Immature natural killer cell (primary cell): ENCODE data around the gene LZTS2. TPM values are rescaled to one million over a fixed set of nuclear protein-coding genes. Genes with fewer than 3 reads are reported as not detected.
A peak's percentile ranks its signal among the peaks of the same experiment; 100 is the strongest.

Experiments
- DNase-seq, 3 donors: peaks; one replicate each; pipeline ENCODE4 v3.0.0; 2022; ENCODE audit warnings: mixed read lengths in 1 of 3
- H3K27ac Mint-ChIP-seq, 6 donors: one replicate each; pipeline ENCODE4 v1.8.0; 2020; ENCODE audit warnings: mixed read lengths in 6 of 6, mild to moderate bottlenecking in 5 of 6, inconsistent platforms in 4 of 6, moderate library complexity in 3 of 6
- H3K27me3 Mint-ChIP-seq, 3 donors: one replicate each; pipeline ENCODE4 v1.8.0; 2020 to 2021; ENCODE audit warnings: low read depth in 3 of 3, mild to moderate bottlenecking in 3 of 3, mixed read lengths in 3 of 3, moderate library complexity in 3 of 3, inconsistent platforms in 1 of 3
- H3K36me3 Mint-ChIP-seq, 3 donors: one replicate each; pipeline ENCODE4 v1.8.0; 2020; ENCODE audit warnings: mixed read lengths in 3 of 3, inconsistent platforms in 2 of 3, mild to moderate bottlenecking in 2 of 3
- H3K4me1 Mint-ChIP-seq, 2 donors: one replicate each; pipeline ENCODE4 v1.8.0; 2020; ENCODE audit warnings: inconsistent platforms in 2 of 2, mild to moderate bottlenecking in 2 of 2, mixed read lengths in 2 of 2, moderate library complexity in 1 of 2
- H3K4me3 Mint-ChIP-seq, 5 donors: one replicate each; pipeline ENCODE4 v1.8.0; 2020; ENCODE audit warnings: mild to moderate bottlenecking in 5 of 5, mixed read lengths in 5 of 5, inconsistent platforms in 3 of 5, moderate library complexity in 3 of 5
- H3K9me3 Mint-ChIP-seq, 6 donors: one replicate each; pipeline ENCODE4 v1.8.0; 2020; ENCODE audit warnings: mild to moderate bottlenecking in 6 of 6, mixed read lengths in 6 of 6, inconsistent platforms in 4 of 6, moderate library complexity in 3 of 6
- polyA plus RNA-seq, 3 donors: library from polyadenylated mRNA; unstranded; fragments of 300-500 nt; fragmentation: Illumina TruSeq; gene quantifications; one replicate each; pipeline ENCODE4 v1.2.3, GENCODE V29; 2021

The LZTS2 gene
- polyA plus RNA-seq, 3 donors from 2014 or later = 5.8 to 13.1 (median 7.1) TPM

- peaks cover 26 to 28% of the 10 kb centered on the region in 2 donors for H3K4me1 Mint-ChIP-seq
- peaks cover 11 to 19% (median 15%) of the 10 kb centered on the region in 3 donors for H3K36me3 Mint-ChIP-seq
- no peaks in the 10 kb centered on the region for H3K9me3 Mint-ChIP-seq
- DNase-seq = no peak
- H3K27ac Mint-ChIP-seq = peak overlapping the region in 2 of 6 donors; percentile 14 to 61
- H3K4me3 Mint-ChIP-seq = no peak overlapping the region
- H3K27me3 Mint-ChIP-seq = peaks cover 0 to 7% (median 2%) of the 10 kb centered on the region in 3 donors
Observed at GRCh38 chr10:100982916-100983830, 16.4 kb upstream of the LZTS2 start.

- Mint-ChIP-seq H3K27me3 (peaks cover 0 to 7% (median 2%) of the 10 kb centered on the region in 3 donors), H3K36me3 (peaks cover 9 to 19% (median 15%) of the 10 kb centered on the region in 3 donors), H3K4me1 (peaks cover 26 to 28% of the 10 kb centered on the region in 2 donors), H3K4me3 (no peak overlapping the region), H3K27ac (no peak overlapping the region), H3K9me3 (no peaks in the 10 kb centered on the region)
- no peak for DNase-seq
Observed at GRCh38 chr10:100983868-100984671, 15.5 kb upstream of the LZTS2 start.

GRCh38 chr10:100984672-100985177 lies 14.9 kb upstream of the LZTS2 start:
- no peak for DNase-seq
- no peaks in the 10 kb centered on the region for H3K9me3 Mint-ChIP-seq
- H3K4me3 Mint-ChIP-seq = peak overlapping the region in 1 of 5 donors; percentile 33
- H3K27me3 Mint-ChIP-seq = peaks cover 0 to 7% (median 2%) of the 10 kb centered on the region in 3 donors
- peaks cover 26 to 28% of the 10 kb centered on the region in 2 donors for H3K4me1 Mint-ChIP-seq
- H3K27ac Mint-ChIP-seq = no peak overlapping the region
- H3K36me3 Mint-ChIP-seq = peaks cover 7 to 19% (median 15%) of the 10 kb centered on the region in 3 donors

- Mint-ChIP-seq H3K36me3 (peaks cover 8 to 21% (median 17%) of the 10 kb centered on the region in 3 donors), H3K4me3 (peak overlapping the region in 3 of 5 donors; percentile 58 to 93 (median 91)), H3K9me3 (no peaks in the 10 kb centered on the region), H3K4me1 (peaks cover 26 to 28% of the 10 kb centered on the region in 2 donors), H3K27me3 (peaks cover 0 to 7% (median 2%) of the 10 kb centered on the region in 3 donors), H3K27ac (no peak overlapping the region)
- no peak for DNase-seq
Observed at GRCh38 chr10:100985336-100985735, 14.3 kb upstream of the LZTS2 start.

DNA sequence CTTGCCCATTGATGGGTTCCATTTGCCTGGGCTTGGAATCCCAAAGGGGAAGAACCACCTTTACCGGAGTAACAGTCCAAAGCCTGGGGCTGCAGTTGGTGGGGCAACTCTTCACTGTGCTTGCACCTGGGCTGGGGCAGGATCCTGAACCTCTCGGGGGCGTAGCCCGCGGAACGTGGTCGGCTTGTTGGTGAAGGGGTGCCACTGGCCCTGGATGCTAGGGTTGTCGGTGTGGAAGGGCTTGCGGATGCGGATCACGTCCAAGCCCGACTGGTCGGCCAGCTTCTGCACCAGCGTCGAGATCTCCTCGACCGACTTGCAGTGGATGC lies 13.0 kb upstream of the LZTS2 start:
- H3K4me1 Mint-ChIP-seq = peaks cover 26 to 28% of the 10 kb centered on the region in 2 donors
- H3K36me3 Mint-ChIP-seq = peaks cover 20 to 27% (median 23%) of the 10 kb centered on the region in 3 donors
- H3K9me3 Mint-ChIP-seq = no peaks in the 10 kb centered on the region
- H3K27me3 Mint-ChIP-seq = peaks cover 0 to 7% (median 4%) of the 10 kb centered on the region in 3 donors
- no peak for DNase-seq
- H3K4me3 Mint-ChIP-seq = peak overlapping the region; percentile 89 to 96 (median 91)
- peak overlapping the region in 4 of 6 donors; percentile 60 to 89 (median 84) for H3K27ac Mint-ChIP-seq

DNA sequence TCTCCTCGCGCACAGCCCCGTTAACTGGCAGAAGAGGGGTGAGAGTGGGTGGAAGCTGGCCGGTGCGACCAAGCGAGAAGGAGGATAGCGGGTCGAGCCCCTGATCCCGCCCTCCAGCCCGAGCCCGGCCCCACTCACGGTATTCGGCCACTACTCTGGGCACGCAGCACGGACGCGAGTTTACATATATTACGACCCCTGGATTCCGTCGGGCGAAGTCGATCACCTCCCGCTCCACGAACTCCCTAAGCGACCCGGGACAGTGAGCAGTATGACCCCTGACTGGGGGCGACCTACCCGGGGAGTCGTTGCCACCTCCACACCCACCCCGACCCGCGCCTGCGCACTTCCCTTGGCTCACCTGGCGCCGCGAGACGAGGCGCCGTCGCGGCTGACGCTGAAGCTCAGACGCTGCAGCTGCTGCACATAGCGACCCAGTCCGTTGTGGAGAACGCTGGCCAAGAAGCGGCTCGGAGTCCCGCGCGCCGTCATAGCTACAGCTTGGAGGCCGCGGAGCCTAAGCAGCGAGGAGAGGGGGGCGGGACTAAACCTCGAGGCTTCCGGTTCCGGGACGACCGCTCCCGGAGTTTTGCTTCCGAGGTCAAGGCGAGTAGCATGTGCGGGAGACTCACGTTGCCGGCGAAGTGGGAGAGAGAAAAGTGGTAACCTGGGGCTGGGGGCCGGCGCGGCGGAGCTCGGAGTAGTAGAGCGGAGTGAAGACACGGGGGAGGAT lies 12.5 kb upstream of the LZTS2 start, which contains the start of the genes MRPL43 and TWNK:
MRPL43 (minus strand) TSS at position 546 of the 733 bp plus-strand sequence; CDS start at position 492, 54 bp downstream.
TWNK (plus strand) TSS at position 592 of the 733 bp plus-strand sequence. CDS start 668 bp downstream, outside the sequence.
- H3K36me3 Mint-ChIP-seq = peaks cover 19 to 25% (median 21%) of the 10 kb centered on the region in 3 donors
- H3K9me3 Mint-ChIP-seq = no peaks in the 10 kb centered on the region
- peak; percentile 80 to 83 (median 81) for DNase-seq
- H3K27me3 Mint-ChIP-seq = peaks cover 0 to 7% (median 3%) of the 10 kb centered on the region in 3 donors
- peak within 1 kb of the TSS; percentile 77 to 89 (median 86) for H3K27ac Mint-ChIP-seq
- peaks cover 26 to 28% of the 10 kb centered on the region in 2 donors for H3K4me1 Mint-ChIP-seq
- peak within 1 kb of the TSS; percentile 89 to 96 (median 91) for H3K4me3 Mint-ChIP-seq

DNA sequence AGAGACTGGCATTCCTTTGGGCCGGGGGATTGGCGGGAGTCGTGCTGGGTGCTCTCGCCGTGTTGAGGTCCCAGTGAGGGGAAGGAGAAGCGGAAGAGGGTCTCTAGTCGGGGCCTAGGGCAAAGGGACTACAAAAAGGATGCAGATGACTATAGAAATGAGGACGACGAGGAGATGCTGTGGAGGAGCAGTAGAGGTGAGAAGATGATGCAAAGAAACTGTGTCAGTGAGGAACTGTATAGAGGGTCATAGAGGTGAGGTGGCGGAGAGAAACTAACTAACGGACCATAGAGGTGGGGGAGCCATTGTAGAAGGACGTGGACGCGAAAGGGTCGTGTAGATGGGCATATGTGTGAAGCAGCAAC lies 11.9 kb upstream of the LZTS2 start:
- no peaks in the 10 kb centered on the region for H3K9me3 Mint-ChIP-seq
- DNase-seq = no peak
- peak overlapping the region; percentile 77 to 89 (median 86) for H3K27ac Mint-ChIP-seq
- peaks cover 15 to 21% (median 16%) of the 10 kb centered on the region in 3 donors for H3K36me3 Mint-ChIP-seq
- peaks cover 0 to 7% (median 2%) of the 10 kb centered on the region in 3 donors for H3K27me3 Mint-ChIP-seq
- peaks cover 26 to 28% of the 10 kb centered on the region in 2 donors for H3K4me1 Mint-ChIP-seq
- H3K4me3 Mint-ChIP-seq = peak overlapping the region; percentile 89 to 96 (median 91)

- peaks cover 0 to 7% (median 2%) of the 10 kb centered on the region in 3 donors for H3K27me3 Mint-ChIP-seq
- H3K4me3 Mint-ChIP-seq = peak overlapping the region; percentile 89 to 96 (median 91)
- peak overlapping the region in 2 of 6 donors; percentile 77 to 83 for H3K27ac Mint-ChIP-seq
- peaks cover 13 to 22% (median 16%) of the 10 kb centered on the region in 3 donors for H3K36me3 Mint-ChIP-seq
- no peak for DNase-seq
- no peaks in the 10 kb centered on the region for H3K9me3 Mint-ChIP-seq
- H3K4me1 Mint-ChIP-seq = peaks cover 26 to 28% of the 10 kb centered on the region in 2 donors
Observed at GRCh38 chr10:100988166-100988565, 11.4 kb upstream of the LZTS2 start.

DNA sequence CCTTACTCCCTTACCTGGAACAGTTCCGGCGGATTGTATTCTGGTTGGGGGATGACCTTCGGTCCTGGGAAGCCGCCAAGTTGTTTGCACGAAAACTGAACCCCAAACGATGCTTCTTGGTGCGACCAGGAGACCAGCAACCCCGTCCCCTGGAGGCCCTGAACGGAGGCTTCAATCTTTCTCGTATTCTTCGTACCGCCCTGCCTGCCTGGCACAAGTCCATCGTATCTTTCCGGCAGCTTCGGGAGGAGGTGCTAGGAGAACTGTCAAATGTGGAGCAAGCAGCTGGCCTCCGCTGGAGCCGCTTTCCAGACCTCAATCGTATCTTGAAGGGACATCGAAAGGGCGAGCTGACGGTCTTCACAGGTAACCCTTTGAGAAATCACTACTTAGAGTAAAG lies 10.5 kb upstream of the LZTS2 start:
- Mint-ChIP-seq H3K27ac (no peak overlapping the region), H3K4me1 (peaks cover 26 to 28% of the 10 kb centered on the region in 2 donors), H3K4me3 (peak overlapping the region in 2 of 5 donors; percentile 21), H3K9me3 (no peaks in the 10 kb centered on the region), H3K27me3 (peaks cover 0 to 7% (median 2%) of the 10 kb centered on the region in 3 donors), H3K36me3 (peaks cover 13 to 22% (median 17%) of the 10 kb centered on the region in 3 donors)
- DNase-seq = no peak

- peak overlapping the region in 3 of 6 donors; percentile 40 to 65 (median 44) for H3K27ac Mint-ChIP-seq
- peaks cover 13 to 17% (median 14%) of the 10 kb centered on the region in 3 donors for H3K36me3 Mint-ChIP-seq
- no peak for DNase-seq
- no peaks in the 10 kb centered on the region for H3K9me3 Mint-ChIP-seq
- H3K27me3 Mint-ChIP-seq = peaks cover 2 to 9% (median 5%) of the 10 kb centered on the region in 3 donors
- peaks cover 18 to 20% of the 10 kb centered on the region in 2 donors for H3K4me1 Mint-ChIP-seq
- H3K4me3 Mint-ChIP-seq = no peak overlapping the region
Observed at GRCh38 chr10:100993986-100994708, 5.5 kb upstream of the LZTS2 start.

DNA sequence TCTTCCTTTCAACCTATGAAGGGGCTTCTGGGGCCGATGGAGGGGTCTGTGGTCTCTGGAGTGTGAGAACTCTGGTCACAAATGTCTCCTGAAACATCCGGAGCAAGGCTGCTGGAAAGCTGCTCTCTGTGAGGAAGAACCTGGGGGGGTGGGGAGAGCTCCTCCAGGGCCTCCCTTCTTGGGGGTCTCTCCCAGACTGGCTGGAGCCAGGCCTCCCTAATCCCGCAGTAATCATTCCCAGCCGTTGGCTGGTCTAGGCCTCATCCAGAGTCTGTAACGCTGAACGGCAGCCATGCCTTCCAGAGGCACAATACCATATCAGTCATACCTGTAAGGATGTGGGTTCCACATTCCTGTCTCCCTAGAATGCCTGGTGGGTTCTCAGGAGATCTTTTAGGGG lies 4.4 kb upstream of the LZTS2 start:
- peaks cover 13 to 17% (median 14%) of the 10 kb centered on the region in 3 donors for H3K36me3 Mint-ChIP-seq
- H3K4me3 Mint-ChIP-seq = peak overlapping the region in 4 of 5 donors; percentile 29 to 90 (median 60)
- H3K27me3 Mint-ChIP-seq = peaks cover 2 to 9% (median 5%) of the 10 kb centered on the region in 3 donors
- H3K4me1 Mint-ChIP-seq = peaks cover 18 to 22% of the 10 kb centered on the region in 2 donors
- no peak for DNase-seq
- H3K9me3 Mint-ChIP-seq = no peaks in the 10 kb centered on the region
- peak overlapping the region in 2 of 6 donors; percentile 68 to 77 for H3K27ac Mint-ChIP-seq
